ENCODE data around the gene SYTL3.

DNA sequence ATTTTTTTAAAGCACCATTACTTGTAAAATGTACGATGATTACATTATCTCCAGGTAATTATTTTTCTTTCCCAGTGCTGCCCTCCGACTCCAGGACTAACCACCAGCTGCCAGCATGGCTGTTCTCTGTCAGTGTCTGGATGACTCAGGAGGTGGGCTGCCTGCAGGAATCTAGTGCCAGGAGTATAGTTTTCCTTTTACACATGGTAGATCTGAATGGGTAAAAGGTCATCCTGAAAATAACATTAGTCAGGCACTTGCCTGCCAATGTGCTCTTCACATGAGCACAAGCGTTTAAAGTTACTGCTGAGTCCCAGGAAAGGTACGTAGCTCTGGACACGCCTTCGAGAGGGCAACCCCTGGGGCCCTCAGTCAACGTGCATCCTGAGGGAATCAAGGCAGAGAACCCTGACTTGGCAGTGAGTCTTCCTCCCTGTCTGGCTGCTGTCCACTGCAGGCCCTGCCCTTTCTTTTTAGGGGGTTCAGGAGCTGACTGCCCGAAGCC is 7.7 kb upstream of the SYTL3 start:
- TF ChIP-seq CTCF (IDR thresholded peaks at IDR 0.05) (no peak), POLR2A (IDR thresholded peaks at IDR 0.05) (no peak)

Measured in body of pancreas (tissue), 4 donors.